Body of pancreas (tissue), 4 donors: ENCODE results near the gene CLDN7. TPM values are rescaled to one million over a fixed set of nuclear protein-coding genes. Genes with fewer than 3 reads are reported as not detected.

Experiments
- ATAC-seq: fragments of 150-250 bp; one replicate; pipeline ENCODE4 v1.9.1; 2016
- DNase-seq, 4 donors: peaks; one replicate each; pipeline ENCODE4 v3.0.0-alpha.2; 2019
- H3K27ac ChIP-seq, 4 donors: fragments of 200-600 bp; sonication (generic); 1 replicate in 3 of 4; 2 replicates in 1 of 4; pipeline versions ENCODE4 v1.5.1 to v1.6.1; 2016 to 2019; ENCODE audit warnings: mild to moderate bottlenecking in 1 of 4, mixed read lengths in 1 of 4, moderate library complexity in 1 of 4
- H3K27me3 ChIP-seq, 2 donors: fragments of 200-600 bp; sonication (generic); one replicate each; pipeline ENCODE4 v1.6.0; 2016; ENCODE audit warnings: mild to moderate bottlenecking in 1 of 2
- H3K36me3 ChIP-seq, 2 donors: fragments of 200-600 bp; sonication (generic); replicated peaks in 1 of 2; 2 replicates each; pipeline ENCODE4 v1.5.1; 2016; ENCODE audit warnings: low read depth in 2 of 2; ENCODE audit not compliant: insufficient read depth in 1 of 2
- H3K4me1 ChIP-seq: fragments of 200-600 bp; sonication (generic); one replicate; pipeline ENCODE4 v1.6.0; 2016
- H3K4me3 ChIP-seq, 2 donors: fragments of 200-600 bp; sonication (generic); 1 replicate in 1 of 2; 2 replicates in 1 of 2; pipeline ENCODE4 v1.5.1; 2016 to 2019
- H3K9me3 ChIP-seq, 3 donors: fragments of 200-600 bp; sonication (generic); 1 replicate in 2 of 3; 2 replicates in 1 of 3; pipeline ENCODE4 v1.5.1; 2016
- POLR2A ChIP-seq, 3 donors: fragments of 450-650 bp; IDR thresholded peaks; one replicate each; pipeline ENCODE4 v1.6.1; 2016; ENCODE audit warnings: antibody characterized with exemption in 3 of 3, mild to moderate bottlenecking in 2 of 3
- WGBS, 2 donors: methylation state at CpG; one replicate each; pipeline ENCODE4 v1.1.5; 2017; 5-methylcytosine and 5-hydroxymethylcytosine counted together
- intact Hi-C: fragments of 100-400 bp; cut with DNase I; formaldehyde crosslinking; loops from one replicate; pipeline ENCODE4 v1.15.1; 2023
- total RNA-seq, 2 donors: library from RNA; depleted of rRNA; stranded (reverse); fragments of >200 nt; gene quantifications; one replicate each; pipeline ENCODE4 v1.1.0, GENCODE V29; 2016
- TF ChIP-seq, protein P1 (sequence below), 7 experiments: fragments of 450-650 bp in 4 of 7; fragments of 200-600 bp in 3 of 7; sonication (generic) in 3 of 7; IDR thresholded peaks; one replicate each; pipeline ENCODE4 v1.5.1; 2016 to 2019; ENCODE audit warnings: antibody characterized with exemption in 7 of 7

The CLDN7 gene
- total RNA-seq, 2 donors from 2014 or later, result 72.9 to 92.3 TPM

DNA sequence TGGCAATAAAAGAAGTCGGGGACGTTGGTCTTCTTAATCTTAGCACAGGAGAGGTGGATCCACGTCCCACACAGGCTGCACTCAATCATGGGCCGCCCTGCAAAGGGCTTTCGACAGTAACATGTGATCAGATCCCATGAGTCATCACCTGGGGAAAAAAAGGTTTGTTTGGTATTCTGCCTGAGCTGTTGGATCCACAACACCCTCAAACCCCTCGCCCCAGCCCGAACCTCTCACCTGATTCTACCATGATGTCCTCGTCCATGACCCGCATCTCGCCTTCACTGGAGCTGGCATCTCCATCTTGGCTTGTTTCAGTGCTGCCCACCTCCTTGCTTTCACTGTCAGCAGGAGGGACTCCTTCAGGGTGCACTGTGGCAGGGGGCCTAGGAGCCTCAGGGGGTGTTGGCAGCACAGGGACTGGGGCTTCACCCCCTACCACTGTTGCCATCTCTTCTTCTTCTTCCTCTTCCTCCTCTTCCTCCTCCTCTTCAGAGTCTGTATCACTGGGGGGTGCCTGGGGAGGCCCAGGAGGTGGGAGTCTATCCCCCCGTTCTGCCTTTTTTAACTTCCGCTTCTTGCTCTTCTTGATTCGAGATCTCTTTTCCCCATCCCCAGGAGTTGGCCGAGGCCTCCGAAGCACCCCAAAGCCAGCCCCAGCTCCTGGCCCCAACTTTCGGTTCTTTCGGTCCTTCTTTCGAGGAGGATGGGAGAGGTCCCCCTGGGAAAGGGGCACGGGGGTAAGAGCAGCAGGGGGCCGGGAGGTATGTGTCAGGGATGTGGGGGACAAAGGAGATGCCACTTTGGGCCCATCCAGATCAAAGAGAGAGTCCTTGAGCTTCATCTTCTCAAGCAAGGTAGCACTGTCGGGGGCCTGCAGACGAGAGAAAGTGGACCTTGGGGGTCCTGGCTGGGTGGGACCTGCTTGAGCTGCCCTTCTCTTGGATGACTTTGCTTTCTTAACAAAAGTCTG, 26.3 kb downstream of the CLDN7 start:
- intact Hi-C loops, result no loop called here
- TF ChIP-seq, protein P1, sequence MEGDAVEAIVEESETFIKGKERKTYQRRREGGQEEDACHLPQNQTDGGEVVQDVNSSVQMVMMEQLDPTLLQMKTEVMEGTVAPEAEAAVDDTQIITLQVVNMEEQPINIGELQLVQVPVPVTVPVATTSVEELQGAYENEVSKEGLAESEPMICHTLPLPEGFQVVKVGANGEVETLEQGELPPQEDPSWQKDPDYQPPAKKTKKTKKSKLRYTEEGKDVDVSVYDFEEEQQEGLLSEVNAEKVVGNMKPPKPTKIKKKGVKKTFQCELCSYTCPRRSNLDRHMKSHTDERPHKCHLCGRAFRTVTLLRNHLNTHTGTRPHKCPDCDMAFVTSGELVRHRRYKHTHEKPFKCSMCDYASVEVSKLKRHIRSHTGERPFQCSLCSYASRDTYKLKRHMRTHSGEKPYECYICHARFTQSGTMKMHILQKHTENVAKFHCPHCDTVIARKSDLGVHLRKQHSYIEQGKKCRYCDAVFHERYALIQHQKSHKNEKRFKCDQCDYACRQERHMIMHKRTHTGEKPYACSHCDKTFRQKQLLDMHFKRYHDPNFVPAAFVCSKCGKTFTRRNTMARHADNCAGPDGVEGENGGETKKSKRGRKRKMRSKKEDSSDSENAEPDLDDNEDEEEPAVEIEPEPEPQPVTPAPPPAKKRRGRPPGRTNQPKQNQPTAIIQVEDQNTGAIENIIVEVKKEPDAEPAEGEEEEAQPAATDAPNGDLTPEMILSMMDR (IDR thresholded peaks at IDR 0.05), result no peak
- no peak for TF ChIP-seq POLR2A (IDR thresholded peaks at IDR 0.05)
- Histone ChIP-seq H3K4me3 (no peak overlapping the region), H3K27ac (peak overlapping the region in 3 of 4 donors; percentile 57 to 85 (median 83)), H3K27me3 (no peaks in the 10 kb centered on the region), H3K9me3 (no peaks in the 10 kb centered on the region), H3K36me3 (peaks cover 0 to 2% of the 10 kb centered on the region in 2 donors), H3K4me1 (peaks cover 68% of the 10 kb centered on the region)
- 78 to 80% methylated on average over 18 to 22 of the region's 22 CpGs for WGBS, 2 donors
- ATAC-seq (no peak), DNase-seq (peak in 1 of 4 donors; percentile 56)

DNA sequence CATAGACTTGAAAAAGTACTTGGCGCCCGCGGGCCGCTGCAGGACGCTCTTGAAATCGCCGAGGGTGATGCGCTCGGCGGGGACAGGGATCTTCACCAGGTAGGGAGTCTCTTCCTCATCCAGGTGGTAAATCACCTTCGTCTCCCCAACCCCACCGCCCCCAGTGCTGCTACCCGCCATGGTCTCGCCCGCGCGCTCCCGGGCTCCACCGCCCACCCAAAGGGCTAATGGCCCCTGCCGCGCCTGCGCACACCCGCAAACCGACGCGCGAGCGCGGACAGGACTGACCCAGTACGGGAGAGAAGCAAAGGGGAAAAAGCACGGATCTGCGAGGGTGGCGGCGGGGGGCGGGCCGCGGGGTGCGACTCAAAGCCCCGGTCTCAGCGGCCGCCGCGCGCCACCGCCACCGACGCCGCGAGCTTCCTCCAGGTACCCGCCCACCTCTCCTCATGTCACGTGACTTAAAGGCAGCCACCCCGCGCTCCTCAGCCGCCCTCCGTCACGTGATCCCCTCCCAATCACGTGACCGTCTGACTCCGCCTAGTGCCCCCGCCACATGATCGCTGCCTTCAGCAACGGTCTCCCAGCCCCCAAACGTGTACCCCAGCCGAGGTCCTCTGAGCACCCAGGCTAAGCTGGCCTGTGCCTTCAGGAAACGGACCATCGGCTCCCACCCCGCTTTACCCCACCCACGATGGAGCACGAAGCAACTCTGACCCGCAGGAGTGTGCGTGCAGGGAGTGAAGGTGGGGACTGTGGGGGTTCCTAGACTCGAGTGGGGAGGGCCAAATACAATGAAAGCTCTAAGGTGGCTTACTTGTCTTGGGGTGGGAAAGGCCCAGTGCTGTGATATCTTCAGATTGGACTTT, 28.0 kb downstream of the CLDN7 start, which contains the start of gene DVL2:
Gene DVL2, minus strand, starts transcription at position 435 of the 869 bp plus-strand sequence. Its CDS starts 255 bp downstream, at position 180.
- intact Hi-C loops, result no loop called here

DNA sequence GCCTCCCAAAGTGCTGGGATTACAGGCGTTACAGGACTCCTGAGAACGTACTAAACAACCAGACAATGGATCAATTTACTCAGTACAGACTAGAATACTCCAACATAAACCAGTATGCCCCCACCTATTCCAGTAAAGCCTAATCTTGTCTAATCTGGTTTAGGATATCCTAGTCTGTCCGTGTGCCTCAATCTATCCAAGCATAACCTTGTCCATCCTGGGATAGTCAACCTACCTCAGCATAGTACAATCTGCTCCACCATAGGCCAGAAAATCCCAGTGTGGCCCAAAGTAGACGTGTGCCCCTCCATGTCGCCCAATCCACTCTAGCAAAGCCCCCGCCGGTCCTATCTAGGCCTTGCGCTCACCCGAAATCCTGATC, 28.6 kb downstream of the CLDN7 start:
- ATAC-seq, result peak; percentile 2
- Histone ChIP-seq H3K36me3 (peaks cover 0 to 7% of the 10 kb centered on the region in 2 donors), H3K9me3 (no peaks in the 10 kb centered on the region), H3K27ac (peak overlapping the region; percentile 57 to 85 (median 72)), H3K4me1 (peaks cover 54% of the 10 kb centered on the region), H3K27me3 (no peaks in the 10 kb centered on the region), H3K4me3 (peak overlapping the region; percentile 39 to 81)
- no peak for DNase-seq
- intact Hi-C loops, result no loop called here
- WGBS, 2 donors, result 1 to 2% methylated on average over 7 to 9 of the region's 9 CpGs
- TF ChIP-seq, protein P1 (IDR thresholded peaks at IDR 0.05), result no peak
- TF ChIP-seq POLR2A (IDR thresholded peaks at IDR 0.05), result no peak

More for the DNA sequence above, 28.0 kb downstream of the CLDN7 start, which contains the start of gene DVL2:
- WGBS, 2 donors, result 0% methylated on average over 34 to 71 of the region's 72 CpGs
- peaks cover 54% of the 10 kb centered on the region for H3K4me1 ChIP-seq
- DNase-seq (peak; percentile 95 to 97 (median 96)), ATAC-seq (peak; percentile 67)
- H3K9me3 ChIP-seq, result no peaks in the 10 kb centered on the region
- H3K27me3 ChIP-seq, result no peaks in the 10 kb centered on the region
- peak within 1 kb of the TSS; percentile 39 to 81 for H3K4me3 ChIP-seq
- H3K27ac ChIP-seq, result peak within 1 kb of the TSS; percentile 57 to 85 (median 72)
- H3K36me3 ChIP-seq, result peaks cover 0 to 5% of the 10 kb centered on the region in 2 donors
- TF ChIP-seq POLR2A (IDR thresholded peaks at IDR 0.05), result peak in 2 of 3 donors; percentile 69 to 73
- TF ChIP-seq, protein P1 (IDR thresholded peaks at IDR 0.05), result peak in 2 of 7 experiments; percentile 11 to 33

DNA sequence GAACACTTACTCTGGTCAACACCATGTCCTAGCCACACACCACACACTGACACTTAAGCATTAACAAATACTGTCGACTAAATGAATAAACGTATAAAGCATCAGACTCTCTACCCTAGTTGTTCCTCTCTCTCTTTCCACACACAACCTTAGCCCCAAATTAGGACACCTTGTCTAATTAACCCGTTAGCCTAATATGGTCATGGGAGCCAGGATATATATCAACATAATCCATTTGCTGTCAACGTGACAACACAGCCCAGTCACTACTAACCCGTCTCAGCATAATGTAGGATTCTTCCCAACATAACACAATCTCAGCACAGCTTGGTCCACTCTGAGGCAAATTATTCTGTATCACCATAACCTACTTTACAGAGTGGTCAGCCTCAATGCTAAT, 30.2 kb downstream of the CLDN7 start:
- DNase-seq, result no peak
- Histone ChIP-seq H3K9me3 (no peaks in the 10 kb centered on the region), H3K4me1 (peaks cover 48% of the 10 kb centered on the region), H3K36me3 (peaks cover 0 to 10% of the 10 kb centered on the region in 2 donors), H3K4me3 (no peak overlapping the region), H3K27me3 (no peaks in the 10 kb centered on the region), H3K27ac (no peak overlapping the region)
- intact Hi-C loops, result no loop called here
- TF ChIP-seq POLR2A (IDR thresholded peaks at IDR 0.05), result no peak
- no peak for ATAC-seq
- 77 to 85% methylated on average over 5 of the region's 5 CpGs for WGBS, 2 donors
